Inflammatory macrophage (primary cell): ENCODE data around the gene AGTPBP1.
A peak's percentile ranks its signal among the peaks of the same experiment; 100 is the strongest.
"Not testable (repeated sequence)": the region's sequence is repeated elsewhere in the genome, so short reads cannot be mapped to it uniquely, and the experiment has no call there.

ENCODE experiments used
- DNase-seq, 2 donors: peaks; one replicate each; pipeline ENCODE4 v3.0.0-alpha.2; 2020 to 2022
- total RNA-seq, 18 experiments: gene quantifications; one replicate each; lab custom pipeline; 2026; ENCODE audit warnings: mixed read lengths in 6 of 18, inconsistent platforms in 2 of 18; lab: John Stamatoyannopoulos, UW

Gene AGTPBP1, protein sequence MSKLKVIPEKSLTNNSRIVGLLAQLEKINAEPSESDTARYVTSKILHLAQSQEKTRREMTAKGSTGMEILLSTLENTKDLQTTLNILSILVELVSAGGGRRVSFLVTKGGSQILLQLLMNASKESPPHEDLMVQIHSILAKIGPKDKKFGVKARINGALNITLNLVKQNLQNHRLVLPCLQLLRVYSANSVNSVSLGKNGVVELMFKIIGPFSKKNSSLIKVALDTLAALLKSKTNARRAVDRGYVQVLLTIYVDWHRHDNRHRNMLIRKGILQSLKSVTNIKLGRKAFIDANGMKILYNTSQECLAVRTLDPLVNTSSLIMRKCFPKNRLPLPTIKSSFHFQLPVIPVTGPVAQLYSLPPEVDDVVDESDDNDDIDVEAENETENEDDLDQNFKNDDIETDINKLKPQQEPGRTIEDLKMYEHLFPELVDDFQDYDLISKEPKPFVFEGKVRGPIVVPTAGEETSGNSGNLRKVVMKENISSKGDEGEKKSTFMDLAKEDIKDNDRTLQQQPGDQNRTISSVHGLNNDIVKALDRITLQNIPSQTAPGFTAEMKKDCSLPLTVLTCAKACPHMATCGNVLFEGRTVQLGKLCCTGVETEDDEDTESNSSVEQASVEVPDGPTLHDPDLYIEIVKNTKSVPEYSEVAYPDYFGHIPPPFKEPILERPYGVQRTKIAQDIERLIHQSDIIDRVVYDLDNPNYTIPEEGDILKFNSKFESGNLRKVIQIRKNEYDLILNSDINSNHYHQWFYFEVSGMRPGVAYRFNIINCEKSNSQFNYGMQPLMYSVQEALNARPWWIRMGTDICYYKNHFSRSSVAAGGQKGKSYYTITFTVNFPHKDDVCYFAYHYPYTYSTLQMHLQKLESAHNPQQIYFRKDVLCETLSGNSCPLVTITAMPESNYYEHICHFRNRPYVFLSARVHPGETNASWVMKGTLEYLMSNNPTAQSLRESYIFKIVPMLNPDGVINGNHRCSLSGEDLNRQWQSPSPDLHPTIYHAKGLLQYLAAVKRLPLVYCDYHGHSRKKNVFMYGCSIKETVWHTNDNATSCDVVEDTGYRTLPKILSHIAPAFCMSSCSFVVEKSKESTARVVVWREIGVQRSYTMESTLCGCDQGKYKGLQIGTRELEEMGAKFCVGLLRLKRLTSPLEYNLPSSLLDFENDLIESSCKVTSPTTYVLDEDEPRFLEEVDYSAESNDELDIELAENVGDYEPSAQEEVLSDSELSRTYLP
- 30.4 to 159 (median 64.8) reads per million in 18 experiments for total RNA-seq

- DNase-seq: peak; percentile 97 to 98
Observed at GRCh38 chr9:85741875-85742596, at the start of gene AGTPBP1. Gene AGTPBP1, minus strand, starts transcription at chr9:85741954. Its CDS starts 29,421 bp downstream, at chr9:85712533.

DNA sequence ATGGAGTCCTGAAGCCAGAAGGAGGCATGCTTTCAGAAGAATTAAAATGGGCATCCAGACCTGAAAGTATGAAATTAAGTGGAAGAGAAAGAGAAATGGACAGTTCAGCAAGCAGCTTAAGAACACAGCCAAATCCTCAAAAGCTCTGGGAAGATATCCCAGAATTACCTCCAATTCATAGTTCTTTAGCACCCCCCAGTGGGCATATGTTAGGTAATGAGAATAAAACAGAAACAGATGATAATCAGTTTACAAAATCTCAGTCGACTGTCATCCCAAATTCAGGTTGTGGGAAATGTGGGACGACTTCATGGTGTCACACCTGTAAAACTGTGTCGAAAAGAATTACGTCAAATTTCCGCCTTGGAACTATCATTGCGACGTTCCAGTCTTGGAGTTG lies 44.4 kb upstream of the AGTPBP1 start:
- not testable (repeated sequence) for DNase-seq

- not testable (repeated sequence) for DNase-seq
Observed at GRCh38 chr9:85773844-85774243, 32.1 kb upstream of the AGTPBP1 start.

- DNase-seq: not testable (repeated sequence)
Observed at GRCh38 chr9:85761802-85762201, 20.0 kb upstream of the AGTPBP1 start.

- DNase-seq: peak in 1 of 2 donors; percentile 45
Observed at GRCh38 chr9:85757716-85758115, 16.0 kb upstream of the AGTPBP1 start.

DNA sequence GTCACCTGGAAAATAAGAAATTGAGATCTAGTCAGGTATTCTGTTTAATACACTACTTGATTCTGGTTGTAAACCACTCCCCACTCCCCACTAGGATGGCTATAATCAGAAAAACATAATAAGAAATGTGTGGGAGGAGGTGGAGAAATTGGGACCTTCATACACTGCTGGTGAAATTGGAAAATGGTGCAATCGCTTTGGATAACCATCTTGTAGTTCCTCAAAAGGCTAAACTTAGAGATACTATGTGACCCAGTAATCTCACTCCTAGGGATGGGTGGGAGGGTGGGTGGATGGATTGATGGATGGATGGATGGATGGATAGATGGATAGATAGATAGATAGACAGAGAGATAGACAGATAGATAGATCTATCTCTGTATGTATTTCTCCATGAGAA lies 14.5 kb upstream of the AGTPBP1 start:
- DNase-seq: peak; percentile 53 to 58

DNA sequence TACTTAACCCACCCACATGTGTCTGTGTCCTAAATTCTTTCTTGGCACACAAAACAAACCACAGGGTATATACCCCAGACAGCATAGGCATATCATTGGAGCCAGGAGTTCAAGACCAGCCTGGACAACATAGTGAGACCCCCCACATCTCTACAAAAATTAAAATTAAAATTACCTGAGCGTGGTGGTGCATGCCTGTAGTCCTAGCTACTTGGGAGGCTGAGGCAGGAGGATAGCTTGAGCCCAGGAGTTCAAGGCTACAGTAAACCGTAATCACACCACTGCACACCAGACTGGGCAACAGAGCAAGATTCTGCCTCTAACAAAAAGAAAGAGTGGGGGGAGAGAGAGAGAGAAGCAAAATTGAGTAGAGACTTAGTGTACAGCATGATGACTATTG lies 4.6 kb upstream of the AGTPBP1 start:
- no peak for DNase-seq

GRCh38 chr9:85745203-85745602 lies 3.4 kb upstream of the AGTPBP1 start:
- DNase-seq: no peak

GRCh38 chr9:85744480-85744879 lies 2.7 kb upstream of the AGTPBP1 start:
- DNase-seq: peak; percentile 24 to 31

- DNase-seq: peak; percentile 89 to 92
Observed at GRCh38 chr9:85743275-85744128, 1.7 kb upstream of the AGTPBP1 start.

- DNase-seq: peak; percentile 55 to 85
Observed at GRCh38 chr9:85742597-85742936, 813 bp upstream of the AGTPBP1 start.

DNA sequence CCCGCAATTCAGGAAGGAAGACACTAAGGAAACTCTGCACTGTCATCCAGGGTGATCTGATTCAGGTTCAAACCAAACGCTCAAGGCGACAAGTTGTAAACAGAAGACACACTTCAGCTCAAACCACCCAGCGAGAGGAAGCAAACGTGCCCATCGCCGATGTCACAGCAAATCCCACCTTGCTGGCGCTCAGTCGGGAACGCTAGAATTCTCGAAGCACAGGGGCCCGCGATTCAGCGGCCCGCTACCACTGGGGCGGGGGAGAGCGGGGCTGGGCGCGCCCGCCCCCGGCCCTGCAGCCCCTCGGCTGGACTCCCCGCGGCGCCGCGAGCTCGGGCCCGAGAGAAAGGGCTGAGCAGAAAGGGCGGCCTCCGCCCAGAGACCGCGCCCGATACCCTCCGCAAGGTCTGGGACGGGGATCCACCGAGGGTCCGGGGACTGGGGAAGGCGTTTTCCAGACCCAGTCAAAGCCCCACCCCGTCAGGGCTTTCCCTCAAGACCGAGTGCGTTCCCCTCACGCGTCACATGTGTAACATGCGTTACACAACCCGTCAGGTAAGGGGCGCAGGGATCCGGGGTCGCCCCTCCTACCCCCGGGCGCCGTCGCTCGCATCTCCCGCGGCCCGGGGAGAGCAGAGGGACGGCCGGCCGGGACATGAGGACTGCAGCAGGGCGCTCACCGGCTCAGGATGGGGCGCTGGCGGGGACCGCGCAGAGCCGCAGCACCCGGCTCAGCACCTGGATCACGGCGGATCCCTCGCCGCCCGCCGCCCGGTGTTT lies 469 bp downstream of the AGTPBP1 start:
- peak in 1 of 2 donors; percentile 69 for DNase-seq

DNA sequence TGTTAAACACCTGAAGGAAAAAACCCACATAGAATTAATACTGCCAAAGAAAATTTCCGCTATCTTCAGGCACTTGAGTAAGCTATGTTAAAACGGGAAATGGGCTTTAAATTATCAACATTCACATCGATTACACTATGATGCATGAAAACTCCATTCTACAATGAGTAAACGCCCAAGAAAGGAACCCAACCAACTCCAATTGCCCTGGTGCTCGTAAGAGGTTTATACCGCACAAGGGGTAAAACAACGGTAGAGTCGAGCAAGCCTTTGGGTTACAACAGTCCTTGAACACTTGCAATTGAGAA lies 1.0 kb downstream of the AGTPBP1 start:
- DNase-seq: peak in 1 of 2 donors; percentile 87

DNA sequence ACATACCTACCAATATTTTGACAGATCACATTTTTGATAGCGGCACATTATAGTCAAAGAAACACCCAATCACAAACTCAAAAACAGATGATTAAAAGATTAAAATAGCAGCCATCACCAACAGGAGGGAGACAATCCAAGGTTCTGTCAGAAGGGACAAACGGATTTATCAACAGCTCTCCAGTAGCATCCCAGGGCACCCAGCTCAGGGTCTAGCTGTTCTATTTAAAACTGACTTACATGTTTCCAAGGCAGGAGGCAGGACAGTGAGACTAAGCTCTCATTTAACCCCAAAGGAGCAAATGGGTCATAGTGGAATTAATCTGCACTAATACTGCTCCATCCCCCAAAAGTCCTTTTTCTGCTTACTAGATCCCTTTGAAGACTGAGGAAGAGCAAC lies 3.2 kb downstream of the AGTPBP1 start:
- DNase-seq: no peak

- no peak for DNase-seq
Observed at GRCh38 chr9:85737671-85738070, 4.1 kb downstream of the AGTPBP1 start.

DNA sequence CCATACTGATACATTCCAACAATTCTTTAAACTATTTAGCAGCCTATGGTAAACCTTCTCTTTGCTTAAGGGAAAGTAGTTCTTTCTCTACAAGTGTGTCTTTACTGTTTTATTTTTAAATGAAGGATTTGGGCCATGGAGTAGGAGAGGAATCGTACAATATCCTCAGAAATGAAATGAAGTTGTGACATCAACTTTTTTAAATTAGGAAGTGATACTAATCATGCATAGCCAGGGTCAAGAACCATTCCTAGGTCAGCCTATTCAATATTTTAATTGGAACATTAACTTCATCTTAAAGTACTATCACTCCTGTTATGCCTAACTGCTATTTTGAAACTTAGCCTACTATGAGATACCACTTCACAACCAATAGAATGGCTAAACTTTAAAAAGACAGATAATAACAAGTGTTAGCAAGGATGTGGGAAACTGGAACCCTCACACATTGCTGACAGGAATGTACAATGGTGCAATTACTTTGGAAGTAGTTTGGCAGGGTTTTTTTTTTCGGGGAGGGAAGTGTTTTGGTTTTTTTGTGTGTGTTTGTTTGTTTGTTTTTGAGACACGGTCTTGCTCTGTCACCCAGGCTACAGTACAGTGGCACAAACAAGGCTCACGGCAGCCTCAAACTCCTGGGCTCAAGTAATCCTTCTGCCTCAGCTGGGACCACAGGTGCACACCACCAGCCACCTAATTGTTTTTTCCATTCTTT lies 10.7 kb downstream of the AGTPBP1 start:
- DNase-seq: peak; percentile 9 to 37

DNA sequence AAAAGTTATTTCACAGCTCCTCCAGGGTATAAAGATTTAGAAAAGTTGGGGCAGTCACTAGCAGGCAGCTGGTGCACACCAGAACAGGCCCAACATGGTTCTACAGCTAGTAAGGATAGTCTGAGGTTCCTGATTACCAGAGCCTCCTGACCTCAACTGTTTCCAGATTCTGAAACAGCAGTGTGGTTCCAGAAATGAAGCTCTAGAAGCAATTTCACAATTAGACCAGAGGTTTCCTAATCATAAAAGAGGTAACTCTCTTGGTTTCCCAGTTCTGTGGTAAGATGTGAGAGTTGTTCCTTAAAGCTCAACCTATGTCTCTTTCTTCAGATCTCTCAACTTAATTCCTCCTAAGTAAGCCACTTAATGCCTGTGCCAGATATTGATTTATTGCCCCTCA lies 11.9 kb downstream of the AGTPBP1 start:
- DNase-seq: peak; percentile 88 to 99

- DNase-seq: no peak
Observed at GRCh38 chr9:85727500-85727899, 14.3 kb downstream of the AGTPBP1 start.

DNA sequence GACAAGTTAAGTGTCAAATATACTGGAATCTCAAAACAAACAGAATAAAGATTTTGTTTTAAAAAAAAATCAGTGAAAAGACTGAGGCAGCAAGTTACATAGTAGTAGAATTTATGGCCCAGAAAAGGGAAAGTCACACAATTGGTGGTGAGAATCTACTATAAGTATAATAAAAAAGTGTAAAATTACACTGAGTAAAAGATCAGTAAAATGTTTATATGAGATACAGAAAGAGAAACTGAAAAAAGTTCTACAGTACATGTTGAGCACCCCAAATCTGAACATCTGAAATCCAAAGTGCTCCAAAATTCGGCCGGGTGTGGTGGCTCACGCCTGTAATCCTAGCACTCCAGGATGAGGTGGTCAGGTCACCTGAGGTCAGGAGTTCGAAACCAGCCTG lies 15.0 kb downstream of the AGTPBP1 start:
- DNase-seq: no peak

DNA sequence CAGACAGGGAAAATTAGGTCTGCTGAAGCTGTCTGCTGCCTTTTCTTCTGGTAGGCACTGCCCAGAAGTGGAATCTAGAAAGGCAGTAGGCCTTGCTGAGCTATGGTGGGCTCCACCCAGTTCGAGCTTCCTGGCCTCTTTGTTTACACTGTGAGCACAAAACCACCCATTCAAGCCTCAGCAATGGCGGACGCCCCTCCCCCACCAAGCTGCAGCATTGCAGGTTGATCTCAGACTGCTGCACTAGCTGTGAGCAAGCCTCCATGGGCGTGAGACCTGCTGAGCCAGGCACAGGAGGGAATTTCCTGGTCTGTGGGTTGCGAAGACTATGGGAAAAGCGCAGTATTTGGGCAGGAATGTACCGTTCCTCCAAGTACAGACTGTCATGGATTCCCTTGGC lies 18.5 kb downstream of the AGTPBP1 start:
- no peak for DNase-seq
